Breast epithelium (tissue), 3 donors: ENCODE data around the gene MAN1A1.

Experiments
- CTCF ChIP-seq, 3 donors: fragments of 450-650 bp; IDR thresholded peaks; one replicate each; pipeline ENCODE4 v1.5.1; 2016 to 2017; ENCODE audit warnings: antibody characterized with exemption in 3 of 3, mild to moderate bottlenecking in 3 of 3, moderate library complexity in 3 of 3
- POLR2A ChIP-seq: fragments of 450-650 bp; IDR thresholded peaks from one replicate; pipeline ENCODE4 v1.6.1; 2016; ENCODE audit warnings: antibody characterized with exemption, mild to moderate bottlenecking, moderate library complexity
- POLR2AphosphoS5 ChIP-seq, 3 donors: sonication (generic); formaldehyde crosslinking; IDR thresholded peaks; one replicate each; pipeline ENCODE4 v1.6.1; 2017; ENCODE audit warnings: antibody characterized with exemption in 3 of 3

- TF ChIP-seq CTCF (IDR thresholded peaks at IDR 0.05) (no peak), POLR2AphosphoS5 (IDR thresholded peaks at IDR 0.05) (no peak), POLR2A (no peak)
Observed at GRCh38 chr6:119310486-119311036, 39.0 kb downstream of the MAN1A1 start.
